ENCODE data around the gene AIM2. TPM values are rescaled to one million over a fixed set of nuclear protein-coding genes. Genes with fewer than 3 reads are reported as not detected.
A peak's percentile ranks its signal among the peaks of the same experiment; 100 is the strongest.
"Not testable (repeated sequence)": the region's sequence is repeated elsewhere in the genome, so short reads cannot be mapped to it uniquely, and the experiment has no call there.

The AIM2 gene
- polyA plus RNA-seq, 1 experiment = not detected

DNA sequence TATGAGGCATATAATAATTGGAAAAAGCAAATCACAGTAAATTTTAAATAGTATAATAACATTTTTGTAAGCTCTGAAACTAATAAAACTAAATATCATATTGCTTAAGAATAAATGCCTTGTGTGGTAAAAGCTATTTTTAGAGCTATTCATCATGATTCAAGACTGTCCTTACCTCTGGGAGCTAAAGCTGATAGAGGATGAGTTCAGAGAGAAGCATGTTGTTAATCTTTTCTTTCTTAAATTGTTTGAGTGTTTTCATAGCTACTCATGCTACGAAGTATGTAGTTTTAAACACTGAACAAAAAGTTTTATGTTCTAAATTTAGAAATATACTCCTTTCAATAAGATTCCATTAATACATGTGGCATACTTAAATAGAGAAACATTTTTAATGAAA lies 36.4 kb downstream of the AIM2 start:
- CTCF ChIA-PET = interaction anchor here (1.6 to 1.7 kb wide), 2 partner anchors 12 to 42 kb away, joined by 3 to 6 read pairs; no protein-coding TSS in a partner anchor
- Histone ChIP-seq H3K27me3 (ENCODE audit: control insufficient read depth, insufficient read depth, low read length) (no peaks in the 10 kb centered on the region), H3K4me3 (ENCODE audit: low read depth, low read length) (no peak overlapping the region), H3K9me3 (ENCODE audit: control insufficient read depth, insufficient read depth, low read length) (no peaks in the 10 kb centered on the region), H3K27ac (ENCODE audit: low read depth, low read length) (no peak overlapping the region)
- POLR2A ChIA-PET = interaction anchor here (1.8 kb wide), 1 partner anchor 40 kb away, joined by 4 read pairs; no protein-coding TSS in a partner anchor
- no peak for TF ChIP-seq CTCF (IDR thresholded peaks at IDR 0.05; ENCODE audit: low read depth, low read length)
- peak; percentile 34 for DNase-seq (ENCODE audit: low read depth, low spot score)

DNA sequence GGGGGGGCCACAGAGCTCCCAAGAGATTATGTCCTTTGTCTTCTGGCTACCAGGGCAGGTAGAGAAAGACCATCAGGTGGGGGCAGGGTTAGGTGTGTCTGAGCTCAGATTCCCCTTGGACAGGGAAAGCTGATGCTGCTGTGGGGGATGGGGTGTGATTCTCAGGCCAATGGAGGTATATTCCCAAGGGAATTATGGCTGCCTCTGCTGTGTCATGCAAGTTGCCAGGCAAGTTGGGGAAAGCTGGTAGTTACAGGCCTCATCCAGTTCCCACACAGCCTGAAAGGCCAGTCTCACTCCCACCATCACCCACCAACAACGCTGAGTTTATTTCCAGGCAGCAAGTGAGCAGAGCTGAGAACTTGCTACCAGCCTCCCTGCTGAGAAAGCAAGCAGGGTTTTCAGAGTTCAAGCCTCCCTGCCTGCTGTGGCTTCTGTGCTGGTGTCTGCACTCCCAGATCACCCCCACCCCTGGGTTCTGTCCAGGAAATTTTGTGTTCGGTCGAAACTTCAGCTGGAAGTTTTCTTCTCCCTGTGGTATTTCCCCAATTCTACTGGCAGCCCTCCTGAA lies 45.6 kb downstream of the AIM2 start:
- ChIA-PET POLR2A (no interaction called here), CTCF (interaction anchor here (1.2 to 1.7 kb wide), 2 partner anchors 33 to 1067 kb away, joined by 3 to 4 read pairs; no protein-coding TSS in a partner anchor)
- Histone ChIP-seq H3K27me3 (ENCODE audit: control insufficient read depth, insufficient read depth, low read length) (no peaks in the 10 kb centered on the region), H3K27ac (ENCODE audit: low read depth, low read length) (no peak overlapping the region), H3K4me3 (ENCODE audit: low read depth, low read length) (no peak overlapping the region), H3K9me3 (ENCODE audit: control insufficient read depth, insufficient read depth, low read length) (no peaks in the 10 kb centered on the region)
- TF ChIP-seq CTCF (IDR thresholded peaks at IDR 0.05; ENCODE audit: low read depth, low read length) = no peak
- no peak for DNase-seq (ENCODE audit: low read depth, low spot score)

DNA sequence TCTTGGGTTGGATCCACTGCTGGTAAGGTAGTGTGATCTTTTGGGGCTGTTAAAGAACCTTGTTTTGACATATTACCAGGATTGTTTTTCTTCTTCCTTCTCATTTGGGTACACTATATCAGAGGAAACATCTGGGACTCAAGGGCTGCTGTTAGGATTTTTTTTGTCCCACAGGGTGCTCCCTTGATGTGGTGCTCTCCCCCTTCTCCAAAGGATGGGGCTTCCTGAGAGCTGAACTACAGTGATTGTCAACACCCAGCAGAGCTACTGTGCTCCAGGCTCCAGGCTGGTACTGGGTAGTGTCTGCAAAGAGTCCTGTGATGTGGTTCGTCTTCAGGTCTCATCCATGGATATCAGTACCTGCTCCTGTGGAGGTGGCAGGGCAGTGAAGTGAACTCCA lies 46.3 kb downstream of the AIM2 start:
- TF ChIP-seq CTCF (IDR thresholded peaks at IDR 0.05; ENCODE audit: low read depth, low read length) = no peak
- ChIA-PET POLR2A (no interaction called here), CTCF (interaction anchor here (0.8 to 1.7 kb wide), 3 partner anchors 21 to 1066 kb away, joined by 4 to 5 read pairs (median 4); partner anchors contain the start of gene IFI16)
- DNase-seq (ENCODE audit: low read depth, low spot score) = no peak
- no peak overlapping the region for H3K27ac ChIP-seq (ENCODE audit: low read depth, low read length)
- H3K9me3 ChIP-seq (ENCODE audit: control insufficient read depth, insufficient read depth, low read length) = no peaks in the 10 kb centered on the region
- H3K4me3 ChIP-seq (ENCODE audit: low read depth, low read length) = no peak overlapping the region
- no peaks in the 10 kb centered on the region for H3K27me3 ChIP-seq (ENCODE audit: control insufficient read depth, insufficient read depth, low read length)

DNA sequence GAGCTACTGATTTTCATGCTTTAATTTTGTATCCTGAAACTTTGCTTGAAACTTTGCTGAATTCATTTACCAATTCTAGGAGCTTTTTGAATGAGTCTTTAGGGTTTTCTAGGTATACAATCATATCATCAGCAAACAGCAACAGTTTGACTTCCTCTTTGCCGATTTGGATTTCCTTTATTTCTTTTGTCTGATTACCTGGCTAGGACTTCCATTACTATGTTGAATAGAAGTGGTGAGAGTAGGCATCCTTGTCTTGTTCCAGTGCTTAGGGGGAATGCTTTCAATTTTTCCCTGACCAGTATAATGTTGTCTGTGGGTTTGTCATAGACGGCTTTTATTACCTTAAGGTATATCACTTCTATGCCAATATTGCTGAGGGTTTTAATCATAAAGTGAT lies 49.7 kb downstream of the AIM2 start:
- H3K4me3 ChIP-seq (ENCODE audit: low read depth, low read length); H3K9me3 ChIP-seq (ENCODE audit: control insufficient read depth, insufficient read depth, low read length); DNase-seq (ENCODE audit: low read depth, low spot score); H3K27me3 ChIP-seq (ENCODE audit: control insufficient read depth, insufficient read depth, low read length); H3K27ac ChIP-seq (ENCODE audit: low read depth, low read length); POLR2A ChIA-PET: not testable (repeated sequence)
- CTCF ChIA-PET = interaction anchor here (0.6 kb wide), 1 partner anchor 823 kb away, joined by 3 read pairs; no protein-coding TSS in a partner anchor

DNA sequence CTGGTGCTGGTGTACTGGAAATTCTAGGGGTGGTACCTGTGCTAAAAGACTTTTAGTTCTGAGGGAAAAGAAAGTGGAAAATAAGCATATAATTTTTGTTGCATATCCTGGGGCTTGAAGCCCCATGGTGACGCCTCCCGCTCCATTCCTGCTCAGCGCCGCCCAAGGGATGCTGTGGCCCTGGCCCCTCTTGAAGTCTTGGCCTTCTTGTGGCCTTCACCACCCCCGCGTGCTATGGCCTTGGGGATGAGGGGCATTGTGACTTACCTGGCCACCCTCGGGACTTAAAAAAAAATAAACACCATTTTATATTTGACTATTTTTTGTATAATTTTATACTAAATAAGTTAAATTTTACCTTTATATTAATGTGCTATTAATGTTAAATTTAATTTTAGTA lies 51.5 kb downstream of the AIM2 start:
- DNase-seq (ENCODE audit: low read depth, low spot score) = no peak
- Histone ChIP-seq H3K27me3 (ENCODE audit: control insufficient read depth, insufficient read depth, low read length) (no peaks in the 10 kb centered on the region), H3K27ac (ENCODE audit: low read depth, low read length) (no peak overlapping the region), H3K9me3 (ENCODE audit: control insufficient read depth, insufficient read depth, low read length) (no peaks in the 10 kb centered on the region; the same call in 1 of the 2 replicates), H3K4me3 (ENCODE audit: low read depth, low read length) (no peak overlapping the region)
- CTCF ChIA-PET = interaction anchor here (1.0 kb wide), 1 partner anchor 27 kb away, joined by 3 read pairs; no protein-coding TSS in a partner anchor
- POLR2A ChIA-PET = no interaction called here
- no peak for TF ChIP-seq CTCF (IDR thresholded peaks at IDR 0.05; ENCODE audit: low read depth, low read length)

Data from AG04450 (cell line).